SK-N-SH (cell line): ENCODE data around the gene PLEKHA6. TPM values are rescaled to one million over a fixed set of nuclear protein-coding genes. Genes with fewer than 3 reads are reported as not detected.
A peak's percentile ranks its signal among the peaks of the same experiment; 100 is the strongest.

ENCODE experiments used
- CTCF ChIA-PET: fragments of 300-600, 350-600 bp; formaldehyde crosslinking; extraction: SDS; loops from one replicate; lab custom pipeline; 2021; lab: Yijun Ruan, JAX
- POLR2A ChIA-PET: fragments of 350-600 bp; sonication (Branson Sonifier 250); formaldehyde crosslinking; extraction: SDS; loops from one replicate; lab custom pipeline; 2020; ENCODE audit warnings: antibody characterized with exemption, inconsistent platforms; lab: Yijun Ruan, JAX
- DNase-seq: peaks from one replicate; pipeline ENCODE4 v3.0.0; 2012
- H2AFZ ChIP-seq: fragments of 200-600 bp; sonication (generic); 2 replicates; pipeline ENCODE4 v1.8.1; 2016; ENCODE audit warnings: antibody characterized with exemption, mild to moderate bottlenecking, low read depth
- H3F3A ChIP-seq: fragments of 200-600 bp; sonication (generic); replicated peaks from 2 replicates; pipeline ENCODE3; 2016; ENCODE audit warnings: antibody characterized with exemption, mild to moderate bottlenecking; ENCODE audit not compliant: insufficient read depth
- H3K27ac ChIP-seq, 2 experiments: fragments of 200-500 bp in 1 of 2; fragments of 200-600 bp in 1 of 2; sonication (Bioruptor generic) in 1 of 2; sonication (generic), shearing (Covaris generic) in 1 of 2; 2 replicates each; pipeline versions ENCODE4 v1.5.1 to v1.6.1; 2014 to 2016; ENCODE audit warnings: low read depth in 2 of 2, inconsistent platforms in 1 of 2, low read length in 1 of 2, mild to moderate bottlenecking in 1 of 2, mixed read lengths in 1 of 2
- H3K27me3 ChIP-seq: fragments of 200-600 bp; sonication (generic), shearing (Covaris generic); 2 replicates; pipeline ENCODE4 v1.6.1; 2016; ENCODE audit warnings: mixed run types; ENCODE audit not compliant: insufficient read depth
- H3K36me3 ChIP-seq, 2 experiments: fragments of 200-500 bp in 1 of 2; fragments of 200-600 bp in 1 of 2; sonication (Bioruptor generic) in 1 of 2; sonication (generic) in 1 of 2; replicated peaks in 1 of 2; 2 replicates each; pipeline versions ENCODE3 to v1.5.1; 2014 to 2016; ENCODE audit warnings: low read length in 1 of 2, mild to moderate bottlenecking in 1 of 2; ENCODE audit not compliant: insufficient read depth in 2 of 2, control insufficient read depth in 1 of 2
- H3K4me1 ChIP-seq, 2 experiments: fragments of 200-500 bp in 1 of 2; fragments of 200-600 bp in 1 of 2; sonication (Bioruptor generic) in 1 of 2; sonication (generic), shearing (Covaris generic) in 1 of 2; 2 replicates each; pipeline versions ENCODE4 v1.5.1 to v1.6.1; 2014 to 2016; ENCODE audit warnings: low read depth in 1 of 2, low read length in 1 of 2, mixed run types in 1 of 2; ENCODE audit not compliant: insufficient read depth in 2 of 2, control insufficient read depth in 1 of 2
- H3K4me2 ChIP-seq: fragments of 200-600 bp; sonication (generic), shearing (Covaris generic); 2 replicates; pipeline ENCODE4 v1.6.1; 2017; ENCODE audit warnings: mixed run types
- H3K4me3 ChIP-seq, 2 experiments: fragments of 200-500 bp in 1 of 2; fragments of 200-600 bp in 1 of 2; sonication (Bioruptor generic) in 1 of 2; sonication (generic), shearing (Covaris generic) in 1 of 2; 2 replicates each; pipeline versions ENCODE4 v1.5.1 to v1.8.1; 2014 to 2016; ENCODE audit warnings: low read depth in 2 of 2, inconsistent platforms in 1 of 2, low read length in 1 of 2, mild to moderate bottlenecking in 1 of 2, mixed read lengths in 1 of 2, moderate library complexity in 1 of 2
- H3K79me2 ChIP-seq: fragments of 200-600 bp; sonication (generic); 2 replicates; pipeline ENCODE4 v1.8.1; 2017; ENCODE audit warnings: mild to moderate bottlenecking; ENCODE audit not compliant: insufficient read depth
- H3K9ac ChIP-seq: fragments of 200-600 bp; sonication (generic); 2 replicates; pipeline ENCODE4 v1.6.1; 2017; ENCODE audit warnings: mixed run types
- H3K9me2 ChIP-seq: fragments of 200-600 bp; sonication (generic); 2 replicates; pipeline ENCODE4 v1.6.1; 2017; ENCODE audit warnings: mixed run types
- H3K9me3 ChIP-seq: fragments of 200-600 bp; sonication (generic); 2 replicates; pipeline ENCODE4 v1.6.1; 2017; ENCODE audit warnings: mixed run types, mild to moderate bottlenecking, moderate library complexity
- H4K20me1 ChIP-seq: fragments of 200-600 bp; sonication (generic); 2 replicates; pipeline ENCODE4 v1.6.1; 2017; ENCODE audit warnings: mild to moderate bottlenecking, mixed run types; ENCODE audit not compliant: insufficient read depth
- EP300 ChIP-seq, 2 experiments: IDR thresholded peaks; 2 replicates each; pipeline versions ENCODE4 v1.4.0 to v1.6.1; 2012; ENCODE audit warnings: borderline replicate concordance in 1 of 2, low read depth in 1 of 2, low read length in 1 of 2
- FOXJ3 ChIP-seq: sonication (generic); formaldehyde crosslinking; IDR thresholded peaks from 2 replicates; pipeline ENCODE4 v1.5.1; 2020; ENCODE audit warnings: mild to moderate bottlenecking, missing genetic modification reagents
- GABPA ChIP-seq: IDR thresholded peaks from 2 replicates; pipeline ENCODE4 v1.4.0; 2012; ENCODE audit warnings: low read depth, mild to moderate bottlenecking
- GATA2 ChIP-seq: sonication (generic); formaldehyde crosslinking; IDR thresholded peaks from 2 replicates; pipeline ENCODE4 v1.5.0; 2020; ENCODE audit warnings: mild to moderate bottlenecking, missing genetic modification reagents
- JUND ChIP-seq: IDR thresholded peaks from 2 replicates; pipeline ENCODE4 v1.4.0; 2012
- MEF2A ChIP-seq: IDR thresholded peaks from 2 replicates; pipeline ENCODE4 v1.4.0; 2012; ENCODE audit warnings: low read depth, borderline replicate concordance
- NFIC ChIP-seq: IDR thresholded peaks from 2 replicates; pipeline ENCODE4 v1.4.0; 2012; ENCODE audit warnings: borderline replicate concordance
- POLR2AphosphoS5 ChIP-seq: IDR thresholded peaks from 2 replicates; pipeline ENCODE4 v1.6.1; 2012; ENCODE audit warnings: low read depth, low read length
- RAD21 ChIP-seq: IDR thresholded peaks from 2 replicates; pipeline ENCODE4 v1.6.1; 2012; ENCODE audit warnings: mild to moderate bottlenecking, low read length
- RCOR1 ChIP-seq: fragments of 150-350 bp; IDR thresholded peaks from 2 replicates; pipeline ENCODE4 v1.6.1; 2017; ENCODE audit warnings: antibody characterized with exemption, low read length
- RFX5 ChIP-seq: IDR thresholded peaks from 2 replicates; pipeline ENCODE4 v1.6.1; 2012; ENCODE audit warnings: mild to moderate bottlenecking, improper control_type of control experiment, low read length
- RXRA ChIP-seq: IDR thresholded peaks from 2 replicates; pipeline ENCODE4 v1.4.0; 2012; ENCODE audit warnings: low read depth, mild to moderate bottlenecking, borderline replicate concordance
- SMC3 ChIP-seq: IDR thresholded peaks from 2 replicates; pipeline ENCODE4 v1.6.1; 2012; ENCODE audit warnings: low read depth, low read length, improper control_type of control experiment
- TCF12 ChIP-seq: IDR thresholded peaks from 2 replicates; pipeline ENCODE4 v1.4.0; 2012
- TEAD4 ChIP-seq: IDR thresholded peaks from 2 replicates; pipeline ENCODE4 v1.4.0; 2012; ENCODE audit warnings: mild to moderate bottlenecking, borderline replicate concordance; ENCODE audit not compliant: insufficient read depth
- YY1 ChIP-seq: IDR thresholded peaks from 2 replicates; pipeline ENCODE4 v1.4.0; 2012; ENCODE audit warnings: low read depth, mild to moderate bottlenecking
- WGBS: methylation state at CpG from one replicate; pipeline ENCODE4 v1.1.6; 2017; ENCODE audit warnings: low lambda C conversion rate; 5-methylcytosine and 5-hydroxymethylcytosine counted together
- polyA plus RNA-seq, 3 experiments: library from polyadenylated mRNA; depleted of rRNA; stranded (reverse); fragments of >200 nt; gene quantifications; 2 replicates each; pipeline ENCODE4 v1.2.3, GENCODE V29; 2012
- TF ChIP-seq, protein P1 (sequence below): IDR thresholded peaks from 2 replicates; pipeline ENCODE4 v1.6.1; 2012; ENCODE audit warnings: mild to moderate bottlenecking, low read depth, low read length, moderate library complexity
- TF ChIP-seq, protein P2 (sequence below): fragments of 150-350 bp; IDR thresholded peaks from 2 replicates; pipeline ENCODE4 v1.6.1; 2016; ENCODE audit warnings: mild to moderate bottlenecking, low read depth, low read length

PLEKHA6 gene
- polyA plus RNA-seq, 1 of the 3 experiments (the other 2 are of a cell fraction) = 1.2 TPM

DNA sequence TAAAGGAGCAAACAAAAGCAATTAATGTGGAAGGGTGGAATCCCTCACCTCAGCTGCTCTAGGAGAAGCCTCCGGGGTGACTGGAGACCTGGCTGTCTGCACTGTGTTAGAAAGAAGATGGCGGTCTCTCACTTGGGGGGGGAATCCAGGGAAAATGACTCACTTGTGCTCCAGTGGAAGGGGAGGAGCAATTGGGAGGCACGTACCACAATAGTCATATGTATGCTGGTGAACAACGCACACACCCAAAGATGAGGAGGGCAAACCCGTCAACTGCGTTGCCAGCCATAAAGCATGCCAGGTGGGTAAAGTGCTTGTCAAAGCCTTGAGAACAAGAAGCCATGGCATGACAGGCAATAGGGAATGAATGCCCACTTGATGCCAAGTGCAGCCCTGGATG lies 22.1 kb downstream of the PLEKHA6 start:
- Histone ChIP-seq H3K9me3 (no peaks in the 10 kb centered on the region), H3K27ac (peak overlapping the region in 1 of 2 experiments; percentile 99; a peak in 2 of 4 replicates), H3F3A (peaks cover 12% of the 10 kb centered on the region), H2AFZ (no peak overlapping the region), H3K36me3 (no peaks in the 10 kb centered on the region), H3K27me3 (no peaks in the 10 kb centered on the region; the same call in 1 of the 2 replicates), H3K4me1 (peaks cover 0 to 80% of the 10 kb centered on the region in 2 experiments; a peak in 2 of 4 replicates), H3K9ac (no peak overlapping the region), H3K4me2 (no peak overlapping the region), H3K79me2 (no peaks in the 10 kb centered on the region), H3K9me2 (no peaks in the 10 kb centered on the region), H3K4me3 (no peak overlapping the region), H4K20me1 (no peaks in the 10 kb centered on the region)
- ChIA-PET CTCF (interaction anchor here (0.7 to 1.6 kb wide), 4 partner anchors 26 to 175 kb away, joined by 3 to 5 read pairs (median 4); no protein-coding TSS in a partner anchor), POLR2A (no interaction called here)
- TF ChIP-seq TCF12 (no peak), GATA2 (CRISPR knock-in tag) (no peak)
- TF ChIP-seq, protein P1, sequence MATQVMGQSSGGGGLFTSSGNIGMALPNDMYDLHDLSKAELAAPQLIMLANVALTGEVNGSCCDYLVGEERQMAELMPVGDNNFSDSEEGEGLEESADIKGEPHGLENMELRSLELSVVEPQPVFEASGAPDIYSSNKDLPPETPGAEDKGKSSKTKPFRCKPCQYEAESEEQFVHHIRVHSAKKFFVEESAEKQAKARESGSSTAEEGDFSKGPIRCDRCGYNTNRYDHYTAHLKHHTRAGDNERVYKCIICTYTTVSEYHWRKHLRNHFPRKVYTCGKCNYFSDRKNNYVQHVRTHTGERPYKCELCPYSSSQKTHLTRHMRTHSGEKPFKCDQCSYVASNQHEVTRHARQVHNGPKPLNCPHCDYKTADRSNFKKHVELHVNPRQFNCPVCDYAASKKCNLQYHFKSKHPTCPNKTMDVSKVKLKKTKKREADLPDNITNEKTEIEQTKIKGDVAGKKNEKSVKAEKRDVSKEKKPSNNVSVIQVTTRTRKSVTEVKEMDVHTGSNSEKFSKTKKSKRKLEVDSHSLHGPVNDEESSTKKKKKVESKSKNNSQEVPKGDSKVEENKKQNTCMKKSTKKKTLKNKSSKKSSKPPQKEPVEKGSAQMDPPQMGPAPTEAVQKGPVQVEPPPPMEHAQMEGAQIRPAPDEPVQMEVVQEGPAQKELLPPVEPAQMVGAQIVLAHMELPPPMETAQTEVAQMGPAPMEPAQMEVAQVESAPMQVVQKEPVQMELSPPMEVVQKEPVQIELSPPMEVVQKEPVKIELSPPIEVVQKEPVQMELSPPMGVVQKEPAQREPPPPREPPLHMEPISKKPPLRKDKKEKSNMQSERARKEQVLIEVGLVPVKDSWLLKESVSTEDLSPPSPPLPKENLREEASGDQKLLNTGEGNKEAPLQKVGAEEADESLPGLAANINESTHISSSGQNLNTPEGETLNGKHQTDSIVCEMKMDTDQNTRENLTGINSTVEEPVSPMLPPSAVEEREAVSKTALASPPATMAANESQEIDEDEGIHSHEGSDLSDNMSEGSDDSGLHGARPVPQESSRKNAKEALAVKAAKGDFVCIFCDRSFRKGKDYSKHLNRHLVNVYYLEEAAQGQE = no peak
- DNase-seq = no peak
- WGBS = 86% methylated on average over 5 of the region's 6 CpGs

DNA sequence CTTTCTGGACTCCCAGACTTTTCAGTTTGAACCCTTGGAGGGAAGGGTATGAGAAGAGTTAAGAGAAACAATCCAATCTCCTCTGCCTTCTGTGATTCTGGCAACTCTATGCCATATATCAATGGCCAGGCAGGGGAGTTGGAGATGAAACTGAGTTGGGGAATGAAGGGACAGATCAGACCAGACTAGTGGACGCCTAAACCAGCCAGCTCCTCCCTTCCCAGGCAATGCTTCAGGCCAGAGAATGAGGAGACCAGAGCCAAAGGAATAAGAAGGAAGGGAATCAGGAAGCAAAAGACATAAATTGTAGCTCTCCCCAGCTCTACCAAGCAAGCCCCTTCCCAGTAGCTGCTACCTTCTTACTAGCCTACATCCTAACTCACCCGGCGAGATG lies 22.7 kb downstream of the PLEKHA6 start:
- no peaks in the 10 kb centered on the region; the same call in 1 of the 2 replicates for H3K27me3 ChIP-seq
- H3K9ac ChIP-seq = no peak overlapping the region
- H3K79me2 ChIP-seq = no peaks in the 10 kb centered on the region
- WGBS = 81% methylated on average over 3 of the region's 3 CpGs
- H3K4me1 ChIP-seq = peaks cover 0 to 83% of the 10 kb centered on the region in 2 experiments; a peak in 2 of 4 replicates
- H3K27ac ChIP-seq = peak overlapping the region in 1 of 2 experiments; percentile 99; a peak in 2 of 4 replicates
- no peaks in the 10 kb centered on the region for H3K9me3 ChIP-seq
- DNase-seq = no peak
- TF ChIP-seq YY1 = no peak
- TF ChIP-seq, all 33 proteins: peak for 0
- CTCF ChIA-PET = interaction anchor here (0.7 to 1.6 kb wide), 5 partner anchors 27 to 175 kb away, joined by 3 to 5 read pairs (median 3); no protein-coding TSS in a partner anchor
- H4K20me1 ChIP-seq = no peaks in the 10 kb centered on the region
- H3F3A ChIP-seq = peaks cover 11% of the 10 kb centered on the region
- no peak overlapping the region for H3K4me3 ChIP-seq
- no peaks in the 10 kb centered on the region for H3K36me3 ChIP-seq
- no peak overlapping the region for H2AFZ ChIP-seq
- POLR2A ChIA-PET = no interaction called here
- no peak overlapping the region for H3K4me2 ChIP-seq
- H3K9me2 ChIP-seq = no peaks in the 10 kb centered on the region

DNA sequence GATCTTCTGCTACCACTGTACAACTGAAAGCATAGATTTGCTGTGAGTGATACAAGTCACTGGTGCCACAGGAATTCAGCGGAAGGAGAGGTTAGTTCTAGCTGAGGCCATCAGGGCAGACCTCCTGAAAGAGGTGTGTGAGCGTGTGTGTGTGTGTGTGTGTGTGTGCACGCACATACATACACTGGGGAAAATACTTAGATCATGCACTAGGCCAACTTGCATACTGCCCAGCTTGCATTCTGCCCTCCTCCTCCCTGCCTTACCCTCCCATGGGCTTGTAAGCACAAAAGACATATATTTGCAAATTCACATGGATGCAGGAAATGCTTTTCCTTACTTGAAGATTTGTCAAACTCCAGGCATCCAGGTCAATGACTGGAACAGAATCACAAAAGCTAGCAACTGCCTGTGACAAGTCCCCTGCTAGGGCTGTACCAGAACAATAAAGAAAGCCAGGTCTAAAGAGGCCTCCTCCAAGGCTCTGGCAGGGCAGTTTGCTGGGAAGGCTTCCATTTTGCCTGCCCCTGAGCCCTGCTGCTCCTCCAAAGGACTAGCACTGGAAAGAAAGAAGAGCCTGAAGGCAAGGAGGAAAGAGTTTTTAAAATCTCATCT lies 23.2 kb downstream of the PLEKHA6 start:
- POLR2A ChIA-PET = interaction anchor here (1.0 to 4.2 kb wide), 3 partner anchors 9 to 48 kb away, joined by 3 to 24 read pairs (median 4); no protein-coding TSS in a partner anchor
- WGBS = 85% methylated on average over 3 of the region's 3 CpGs
- TF ChIP-seq GABPA = no peak
- no peak for TF ChIP-seq EP300 (IDR thresholded peaks at IDR 0.05; ENCODE audit: borderline replicate concordance in 1 of 2, low read depth in 1 of 2, low read length in 1 of 2)
- TF ChIP-seq POLR2AphosphoS5 = no peak
- TF ChIP-seq RXRA = no peak
- no peak for TF ChIP-seq SMC3
- TF ChIP-seq MEF2A = no peak
- no peak for TF ChIP-seq RCOR1
- TF ChIP-seq JUND = no peak
- no peak for TF ChIP-seq RAD21
- no peak for TF ChIP-seq RFX5
- TF ChIP-seq TEAD4 = no peak
- no peak for TF ChIP-seq NFIC
- TF ChIP-seq, protein P2, sequence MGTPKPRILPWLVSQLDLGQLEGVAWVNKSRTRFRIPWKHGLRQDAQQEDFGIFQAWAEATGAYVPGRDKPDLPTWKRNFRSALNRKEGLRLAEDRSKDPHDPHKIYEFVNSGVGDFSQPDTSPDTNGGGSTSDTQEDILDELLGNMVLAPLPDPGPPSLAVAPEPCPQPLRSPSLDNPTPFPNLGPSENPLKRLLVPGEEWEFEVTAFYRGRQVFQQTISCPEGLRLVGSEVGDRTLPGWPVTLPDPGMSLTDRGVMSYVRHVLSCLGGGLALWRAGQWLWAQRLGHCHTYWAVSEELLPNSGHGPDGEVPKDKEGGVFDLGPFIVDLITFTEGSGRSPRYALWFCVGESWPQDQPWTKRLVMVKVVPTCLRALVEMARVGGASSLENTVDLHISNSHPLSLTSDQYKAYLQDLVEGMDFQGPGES = no peak
- TF ChIP-seq FOXJ3 (CRISPR knock-in tag) = no peak

More for the DNA sequence above, 23.2 kb downstream of the PLEKHA6 start:
- H3K9ac ChIP-seq = no peak overlapping the region
- H3K36me3 ChIP-seq = no peaks in the 10 kb centered on the region
- no peak overlapping the region for H2AFZ ChIP-seq
- no peaks in the 10 kb centered on the region for H3K79me2 ChIP-seq
- H3K4me1 ChIP-seq = peaks cover 0 to 88% of the 10 kb centered on the region in 2 experiments; a peak in 2 of 4 replicates
- H3F3A ChIP-seq = peaks cover 6% of the 10 kb centered on the region
- no peaks in the 10 kb centered on the region for H3K9me2 ChIP-seq
- H3K27me3 ChIP-seq = no peaks in the 10 kb centered on the region; the same call in 1 of the 2 replicates
- H3K9me3 ChIP-seq = no peaks in the 10 kb centered on the region
- no peak overlapping the region for H3K4me2 ChIP-seq
- no peaks in the 10 kb centered on the region for H4K20me1 ChIP-seq
- no peak for DNase-seq
- H3K4me3 ChIP-seq = no peak overlapping the region
- CTCF ChIA-PET = interaction anchor here (0.9 to 1.7 kb wide), 7 partner anchors 13 to 174 kb away, joined by 3 to 6 read pairs (median 4); no protein-coding TSS in a partner anchor
- peak overlapping the region in 1 of 2 experiments; percentile 99; a peak in 2 of 4 replicates for H3K27ac ChIP-seq
